Measurements from ENCODE around the gene JPH2. TPM values are rescaled to one million over a fixed set of nuclear protein-coding genes. Genes with fewer than 3 reads are reported as not detected.

JPH2 gene
- total RNA-seq, 1 experiment from 2014 or later = 15.8 TPM

- TF ChIP-seq CTCF (conservative IDR thresholded peaks at IDR 0.05; ENCODE audit: low read depth, low read length) (no peak), EZH2 (IDR thresholded peaks at IDR 0.05; ENCODE audit: low read length, unreplicated experiment) (no peak), EZH2phosphoT487 (IDR thresholded peaks at IDR 0.05; ENCODE audit: borderline replicate concordance, low read length) (no peak)
- BruUV-seq (replicated peaks) = no TSS peak
- peaks cover 7% of the 10 kb centered on the region; the same call in 1 of the 2 replicates for H3K4me1 ChIP-seq (ENCODE audit: insufficient read depth, low read length)
- ChIA-PET CTCF (no interaction called here), POLR2A (ENCODE audit: unreplicated experiment) (no interaction called here)
- ATAC-seq (no peak), DNase-seq (no peak)
- no peaks in the 10 kb centered on the region for H3K9me3 ChIP-seq (ENCODE audit: low read length)
- no peaks in the 10 kb centered on the region for H4K20me1 ChIP-seq (ENCODE audit: low read length)
- intact Hi-C loops (cut with micrococcal nuclease) = loop anchor here (10.0 kb wide), 1 partner anchor 375 kb away; no protein-coding TSS in a partner anchor
- no peaks in the 10 kb centered on the region for H3K36me3 ChIP-seq (ENCODE audit: low read depth, low read length)
- no peak overlapping the region for H3K4me3 ChIP-seq (ENCODE audit: low read length)
- no peak overlapping the region for H3K9ac ChIP-seq (ENCODE audit: low read length)
- no peak overlapping the region for H3K27ac ChIP-seq (ENCODE audit: low read length)
- no peaks in the 10 kb centered on the region for H3K79me2 ChIP-seq (ENCODE audit: low read length)
- H2AFZ ChIP-seq (ENCODE audit: low read length) = no peak overlapping the region
- H3K27me3 ChIP-seq (ENCODE audit: low read length) = no peaks in the 10 kb centered on the region
- H3K4me2 ChIP-seq (ENCODE audit: low read length) = no peak overlapping the region
- no peaks in the 10 kb centered on the region for H3F3A ChIP-seq (ENCODE audit: low read length, unreplicated experiment)
- H3K9me2 ChIP-seq (replicated peaks; ENCODE audit: low read length) = no peaks in the 10 kb centered on the region
Observed at GRCh38 chr20:44219791-44220190, 32.8 kb upstream of the JPH2 start.

- no peak for TF ChIP-seq EZH2phosphoT487 (IDR thresholded peaks at IDR 0.05; ENCODE audit: borderline replicate concordance, low read length)
- TF ChIP-seq CTCF (conservative IDR thresholded peaks at IDR 0.05; ENCODE audit: low read depth, low read length) = no peak
- no peak for TF ChIP-seq EZH2 (IDR thresholded peaks at IDR 0.05; ENCODE audit: low read length, unreplicated experiment)
- H3K79me2 ChIP-seq (ENCODE audit: low read length) = no peaks in the 10 kb centered on the region
- H3K4me1 ChIP-seq (ENCODE audit: insufficient read depth, low read length) = peaks cover 7% of the 10 kb centered on the region; the same call in 1 of the 2 replicates
- no peak overlapping the region for H3K4me3 ChIP-seq (ENCODE audit: low read length)
- no peaks in the 10 kb centered on the region for H3K27me3 ChIP-seq (ENCODE audit: low read length)
- H3F3A ChIP-seq (ENCODE audit: low read length, unreplicated experiment) = no peaks in the 10 kb centered on the region
- ATAC-seq (no peak), DNase-seq (no peak)
- H3K9me2 ChIP-seq (replicated peaks; ENCODE audit: low read length) = no peaks in the 10 kb centered on the region
- no peak overlapping the region for H3K27ac ChIP-seq (ENCODE audit: low read length)
- no peak overlapping the region for H3K9ac ChIP-seq (ENCODE audit: low read length)
- no peaks in the 10 kb centered on the region for H4K20me1 ChIP-seq (ENCODE audit: low read length)
- H2AFZ ChIP-seq (ENCODE audit: low read length) = no peak overlapping the region
- ChIA-PET POLR2A (ENCODE audit: unreplicated experiment) (no interaction called here), CTCF (interaction anchor here (1.2 kb wide), 1 partner anchor 92 kb away, joined by 15 read pairs; the partner anchor contains the start of gene FITM2)
- H3K36me3 ChIP-seq (ENCODE audit: low read depth, low read length) = no peaks in the 10 kb centered on the region
- intact Hi-C loops (cut with micrococcal nuclease) = loop anchor here (10.0 kb wide), 1 partner anchor 374 kb away; no protein-coding TSS in a partner anchor
- H3K4me2 ChIP-seq (ENCODE audit: low read length) = no peak overlapping the region
- H3K9me3 ChIP-seq (ENCODE audit: low read length) = no peaks in the 10 kb centered on the region
- BruUV-seq (replicated peaks) = no TSS peak
Observed at GRCh38 chr20:44219170-44219730, 32.3 kb upstream of the JPH2 start.

GRCh38 chr20:44218446-44218845, 31.5 kb upstream of the JPH2 start:
- H3K4me3 ChIP-seq (ENCODE audit: low read length) = no peak overlapping the region
- H3K9ac ChIP-seq (ENCODE audit: low read length) = no peak overlapping the region
- no peaks in the 10 kb centered on the region for H3K9me3 ChIP-seq (ENCODE audit: low read length)
- ChIA-PET POLR2A (ENCODE audit: unreplicated experiment) (interaction anchor here (0.8 kb wide), 1 partner anchor 60 kb away, joined by 6 read pairs; no protein-coding TSS in a partner anchor), CTCF (interaction anchor here (0.8 to 1.2 kb wide), 3 partner anchors 93 to 170 kb away, joined by 3 to 15 read pairs (median 3); partner anchors contain the start of gene FITM2)
- H3K27ac ChIP-seq (ENCODE audit: low read length) = no peak overlapping the region
- H3K4me1 ChIP-seq (ENCODE audit: insufficient read depth, low read length) = peaks cover 7% of the 10 kb centered on the region; the same call in 1 of the 2 replicates
- H3F3A ChIP-seq (ENCODE audit: low read length, unreplicated experiment) = no peaks in the 10 kb centered on the region
- no peaks in the 10 kb centered on the region for H3K36me3 ChIP-seq (ENCODE audit: low read depth, low read length)
- intact Hi-C loops (cut with micrococcal nuclease) = loop anchor here (10.0 kb wide), 1 partner anchor 374 kb away; no protein-coding TSS in a partner anchor
- BruUV-seq (replicated peaks) = no TSS peak
- no peaks in the 10 kb centered on the region for H3K9me2 ChIP-seq (replicated peaks; ENCODE audit: low read length)
- no peaks in the 10 kb centered on the region for H4K20me1 ChIP-seq (ENCODE audit: low read length)
- TF ChIP-seq EZH2 (IDR thresholded peaks at IDR 0.05; ENCODE audit: low read length, unreplicated experiment) (no peak), CTCF (conservative IDR thresholded peaks at IDR 0.05; ENCODE audit: low read depth, low read length) (no peak)
- ATAC-seq (no peak; the same call in 1 of the 2 replicates), DNase-seq (no peak)
- no peaks in the 10 kb centered on the region for H3K27me3 ChIP-seq (ENCODE audit: low read length)
- no peak overlapping the region for H3K4me2 ChIP-seq (ENCODE audit: low read length)
- no peak overlapping the region for H2AFZ ChIP-seq (ENCODE audit: low read length)
- H3K79me2 ChIP-seq (ENCODE audit: low read length) = no peaks in the 10 kb centered on the region

Measured in PC-3 (cell line).